Suprapubic skin (tissue), 4 donors: ENCODE data around the gene F2RL3. TPM values are rescaled to one million over a fixed set of nuclear protein-coding genes. Genes with fewer than 3 reads are reported as not detected.

Experiments
- DNase-seq, 2 donors: peaks; one replicate each; pipeline ENCODE4 v3.0.0-alpha.2; 2019; ENCODE audit warnings: low spot score in 2 of 2
- H3K27ac ChIP-seq: fragments of 200-600 bp; sonication (generic); one replicate; pipeline ENCODE4 v1.5.1; 2019
- H3K27me3 ChIP-seq: fragments of 200-600 bp; sonication (generic); one replicate; pipeline ENCODE4 v1.5.1; 2019
- H3K36me3 ChIP-seq: fragments of 200-600 bp; sonication (generic); one replicate; pipeline ENCODE4 v1.5.1; 2019
- H3K4me1 ChIP-seq: fragments of 200-600 bp; sonication (generic); one replicate; pipeline ENCODE4 v1.5.1; 2019
- H3K4me3 ChIP-seq: fragments of 200-600 bp; sonication (generic); one replicate; pipeline ENCODE4 v1.5.1; 2019; ENCODE audit warnings: mild to moderate bottlenecking
- H3K9me3 ChIP-seq: fragments of 200-600 bp; sonication (generic); one replicate; pipeline ENCODE4 v1.5.1; 2019
- CTCF ChIP-seq, 2 donors: fragments of 200-600 bp in 1 of 2; fragments of 450-650 bp in 1 of 2; sonication (generic) in 1 of 2; IDR thresholded peaks; one replicate each; pipeline ENCODE4 v1.5.1; 2016 to 2019; ENCODE audit warnings: antibody characterized with exemption in 2 of 2, mild to moderate bottlenecking in 1 of 2, moderate library complexity in 1 of 2
- EP300 ChIP-seq: sonication (generic); formaldehyde crosslinking; IDR thresholded peaks from one replicate; pipeline ENCODE4 v1.6.1; 2017; ENCODE audit warnings: antibody characterized with exemption
- POLR2A ChIP-seq, 2 donors: fragments of 450-650 bp; IDR thresholded peaks; one replicate each; pipeline ENCODE4 v1.6.1; 2017; ENCODE audit warnings: antibody characterized with exemption in 2 of 2, mild to moderate bottlenecking in 2 of 2, moderate library complexity in 2 of 2
- POLR2AphosphoS5 ChIP-seq, 3 donors: sonication (generic); formaldehyde crosslinking; IDR thresholded peaks; one replicate each; pipeline ENCODE4 v1.6.1; 2017; ENCODE audit warnings: antibody characterized with exemption in 3 of 3
- WGBS: methylation state at CpG from one replicate; pipeline ENCODE4 v1.1.5; 2018; 5-methylcytosine and 5-hydroxymethylcytosine counted together
- total RNA-seq, 4 donors: library from RNA; depleted of rRNA; stranded (reverse); fragments of >200 nt; gene quantifications; one replicate each; pipeline ENCODE4 v1.1.0, GENCODE V29; 2016

The F2RL3 gene
- total RNA-seq, 4 donors from 2014 or later: 0.57 to 3.9 (median 1.2) TPM

DNA sequence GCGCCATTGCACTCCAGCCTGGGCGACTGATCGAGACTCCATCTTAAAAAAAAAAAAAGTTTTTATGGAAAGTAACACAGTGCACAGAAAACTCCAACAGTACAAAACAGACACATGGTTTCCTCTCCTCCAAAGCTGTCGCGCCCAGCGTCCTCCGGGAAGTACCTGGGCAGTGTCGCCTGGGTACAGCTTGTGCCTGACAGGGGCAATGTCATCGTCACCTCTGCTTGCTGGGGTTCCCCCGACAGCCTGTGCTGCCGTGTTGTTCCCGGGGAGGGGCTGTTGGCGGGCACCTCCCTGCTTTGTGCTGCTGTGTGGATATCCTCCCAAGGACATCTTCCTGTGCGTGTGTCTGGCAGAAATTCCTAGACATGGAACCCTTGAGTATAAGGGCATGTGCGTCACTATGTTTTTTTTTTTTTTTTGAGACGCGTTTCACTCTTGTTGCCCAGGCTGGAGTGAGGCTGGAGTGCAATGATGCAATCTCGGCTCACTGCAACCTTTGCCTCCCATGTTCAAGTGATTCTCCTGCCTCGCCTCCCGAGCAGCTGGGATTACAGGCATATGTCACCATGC is 2.4 kb upstream of the F2RL3 start:
- WGBS: 40% methylated on average over 20 of the region's 20 CpGs
- Histone ChIP-seq H3K27me3 (peaks cover 6% of the 10 kb centered on the region), H3K9me3 (peaks cover 5% of the 10 kb centered on the region), H3K4me1 (peaks cover 15% of the 10 kb centered on the region), H3K36me3 (no peaks in the 10 kb centered on the region), H3K27ac (no peak overlapping the region), H3K4me3 (no peak overlapping the region)
- TF ChIP-seq CTCF (IDR thresholded peaks at IDR 0.05) (no peak), POLR2AphosphoS5 (IDR thresholded peaks at IDR 0.05) (peak in 2 of 3 donors; percentile 36 to 86)
- DNase-seq: peak in 1 of 2 donors; percentile 82

- Histone ChIP-seq H3K9me3 (peaks cover 4% of the 10 kb centered on the region), H3K36me3 (no peaks in the 10 kb centered on the region), H3K4me1 (peaks cover 15% of the 10 kb centered on the region), H3K27ac (peak overlapping the region; percentile 15), H3K27me3 (peaks cover 6% of the 10 kb centered on the region), H3K4me3 (no peak overlapping the region)
- peak in 1 of 2 donors; percentile 67 for DNase-seq
- TF ChIP-seq CTCF (IDR thresholded peaks at IDR 0.05) (no peak), EP300 (no peak), POLR2A (IDR thresholded peaks at IDR 0.05) (no peak), POLR2AphosphoS5 (IDR thresholded peaks at IDR 0.05) (no peak)
- 49% methylated on average over 14 of the region's 17 CpGs for WGBS
These were observed 1.2 kb upstream of the F2RL3 start for GRCh38 chr19:16887353-16888265.

- peak in 1 of 2 donors; percentile 79 for DNase-seq
- Histone ChIP-seq H3K27me3 (peaks cover 6% of the 10 kb centered on the region), H3K27ac (peak overlapping the region; percentile 7), H3K36me3 (no peaks in the 10 kb centered on the region), H3K9me3 (no peaks in the 10 kb centered on the region), H3K4me3 (peak overlapping the region; percentile 26), H3K4me1 (peaks cover 15% of the 10 kb centered on the region)
- WGBS: 61% methylated on average over 15 of the region's 22 CpGs
- no peak for TF ChIP-seq EP300
- TF ChIP-seq CTCF (IDR thresholded peaks at IDR 0.05): no peak
- TF ChIP-seq POLR2AphosphoS5 (IDR thresholded peaks at IDR 0.05): no peak
- TF ChIP-seq POLR2A (IDR thresholded peaks at IDR 0.05): no peak
These were observed 625 bp downstream of the F2RL3 start for GRCh38 chr19:16889366-16889882.

DNA sequence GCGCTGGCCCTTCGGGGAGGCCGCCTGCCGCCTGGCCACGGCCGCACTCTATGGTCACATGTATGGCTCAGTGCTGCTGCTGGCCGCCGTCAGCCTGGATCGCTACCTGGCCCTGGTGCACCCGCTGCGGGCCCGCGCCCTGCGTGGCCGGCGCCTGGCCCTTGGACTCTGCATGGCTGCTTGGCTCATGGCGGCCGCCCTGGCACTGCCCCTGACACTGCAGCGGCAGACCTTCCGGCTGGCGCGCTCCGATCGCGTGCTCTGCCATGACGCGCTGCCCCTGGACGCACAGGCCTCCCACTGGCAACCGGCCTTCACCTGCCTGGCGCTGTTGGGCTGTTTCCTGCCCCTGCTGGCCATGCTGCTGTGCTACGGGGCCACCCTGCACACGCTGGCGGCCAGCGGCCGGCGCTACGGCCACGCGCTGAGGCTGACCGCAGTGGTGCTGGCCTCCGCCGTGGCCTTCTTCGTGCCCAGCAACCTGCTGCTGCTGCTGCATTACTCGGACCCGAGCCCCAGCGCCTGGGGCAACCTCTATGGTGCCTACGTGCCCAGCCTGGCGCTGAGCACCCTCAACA is 1.2 kb downstream of the F2RL3 start:
- H3K27ac ChIP-seq: no peak overlapping the region
- no peak for TF ChIP-seq EP300
- TF ChIP-seq POLR2A (IDR thresholded peaks at IDR 0.05): no peak
- no peak for TF ChIP-seq POLR2AphosphoS5 (IDR thresholded peaks at IDR 0.05)
- TF ChIP-seq CTCF (IDR thresholded peaks at IDR 0.05): no peak
- no peak for DNase-seq
- WGBS: no CpG with 5 or more reads among the region's 48 CpGs
- H3K4me1 ChIP-seq: peaks cover 15% of the 10 kb centered on the region
- H3K27me3 ChIP-seq: peaks cover 6% of the 10 kb centered on the region
- H3K36me3 ChIP-seq: no peaks in the 10 kb centered on the region
- H3K9me3 ChIP-seq: no peaks in the 10 kb centered on the region
- no peak overlapping the region for H3K4me3 ChIP-seq
